Measurements from ENCODE around the gene GPR152. TPM values are rescaled to one million over a fixed set of nuclear protein-coding genes. Genes with fewer than 3 reads are reported as not detected.
A peak's percentile ranks its signal among the peaks of the same experiment; 100 is the strongest.

The GPR152 gene
- total RNA-seq, 1 experiment from 2014 or later: not detected

- Mint-ChIP-seq H3K4me3 (peak overlapping the region in 1 of 2 experiments; percentile 40; a peak in 2 of 5 replicates), H3K4me1 (peaks cover 4 to 18% of the 10 kb centered on the region in 2 experiments), H3K27ac (no peak overlapping the region), H3K36me3 (ENCODE audit: insufficient read depth in 1 of 3, low read depth in 3 of 3) (peaks cover 10 to 35% (median 33%) of the 10 kb centered on the region in 3 experiments; a peak in 6 of 7 replicates), H3K27me3 (ENCODE audit: low read depth) (no peaks in the 10 kb centered on the region; the same call in 1 of the 2 replicates), H3K9me3 (no peaks in the 10 kb centered on the region)
- no peaks in the 10 kb centered on the region for H3K79me2 ChIP-seq (ENCODE audit: insufficient read depth, low read length)
- H3K56ac ChIP-seq (ENCODE audit: insufficient read length, low read depth, low read length): no peak overlapping the region
- TF ChIP-seq CTCF (conservative IDR thresholded peaks at IDR 0.05): no peak
- H3K4me2 ChIP-seq (ENCODE audit: insufficient read depth, insufficient read length, low read length): no peak overlapping the region
- H3K23ac ChIP-seq (ENCODE audit: insufficient read length, low read depth, low read length): no peak overlapping the region
- H3K23me2 ChIP-seq (ENCODE audit: insufficient read length, low read depth, low read length, poor library complexity, severe bottlenecking): peaks cover 4% of the 10 kb centered on the region
- DNase-seq: no peak
- H2AFZ ChIP-seq (ENCODE audit: low read length): no peak overlapping the region
- H3K9ac ChIP-seq (ENCODE audit: extremely low read depth, insufficient read length, low read length): no peak overlapping the region
- H4K91ac ChIP-seq (ENCODE audit: insufficient read length, low read depth, low read length): no peak overlapping the region
- no peak overlapping the region for H2BK5ac ChIP-seq (ENCODE audit: insufficient read length, low read length)
- no peaks in the 10 kb centered on the region for H4K20me1 ChIP-seq (ENCODE audit: control insufficient read depth, insufficient read depth, insufficient read length)
- no peaks in the 10 kb centered on the region for H3K79me1 ChIP-seq (ENCODE audit: insufficient read depth, low read depth, low read length, poor library complexity, severe bottlenecking)
- H4K8ac ChIP-seq (replicated peaks; ENCODE audit: insufficient read length, low read depth, low read length): no peak overlapping the region
- no peaks in the 10 kb centered on the region; the same call in 1 of the 2 replicates for H3K4me1 ChIP-seq (ENCODE audit: insufficient read depth, low read length)
- H3K27ac ChIP-seq (ENCODE audit: insufficient read length, low read depth, low read length): no peak overlapping the region
- no peak overlapping the region for H4K5ac ChIP-seq (ENCODE audit: insufficient read length, low read depth, low read length)
- H3K18ac ChIP-seq (ENCODE audit: insufficient read length, low read depth, low read length): no peak overlapping the region
- H2BK12ac ChIP-seq (ENCODE audit: insufficient read length, low read depth, low read length): no peak overlapping the region
- no peak overlapping the region for H3K14ac ChIP-seq (ENCODE audit: insufficient read depth, low read length)
- no peak overlapping the region for H2AK5ac ChIP-seq (ENCODE audit: insufficient read length, low read length)
- no peak overlapping the region for H2BK15ac ChIP-seq (ENCODE audit: low read depth, low read length)
- H2BK120ac ChIP-seq (ENCODE audit: low read depth, low read length, poor library complexity, severe bottlenecking): no peak overlapping the region
- WGBS (ENCODE audit: extremely low coverage, insufficient read length, low lambda C conversion rate): no CpG with 5 or more reads among the region's 17 CpGs
- no peak overlapping the region for H3K4ac ChIP-seq (ENCODE audit: low read depth, low read length)
- H2BK20ac ChIP-seq (ENCODE audit: low read depth, low read length, poor library complexity, severe bottlenecking): no peak overlapping the region
- no peaks in the 10 kb centered on the region for H3K9me3 ChIP-seq (ENCODE audit: control insufficient read depth, low read depth, low read length)
- H3K27me3 ChIP-seq (ENCODE audit: insufficient read depth, low read length): no peaks in the 10 kb centered on the region
- no peak overlapping the region for H3T11ph ChIP-seq (ENCODE audit: low read length)
Measured at GRCh38 chr11:67440229-67441097, 12.1 kb downstream of the GPR152 start.
